HepG2 (cell line): ENCODE measurements around the gene TIA1. TPM values are rescaled to one million over a fixed set of nuclear protein-coding genes. Genes with fewer than 3 reads are reported as not detected.
A peak's percentile ranks its signal among the peaks of the same experiment; 100 is the strongest.

Experiments
- ATAC-seq: fragments of 200-7000 bp; cut with Tn5 transposase; 3 replicates; pipeline ENCODE4 v1.9.1; 2020; ENCODE audit warnings: mild to moderate bottlenecking, moderate library complexity
- BruUV-seq: library from RNA; stranded (reverse); fragments of 400-500 nt; replicated peaks from 2 replicates; lab custom pipeline; 2021; lab: Mats Ljungman, UMichigan
- CTCF ChIA-PET: fragments of 300-600 bp; formaldehyde crosslinking; extraction: SDS; loops from one replicate; lab custom pipeline; 2021; ENCODE audit warnings: low total read pairs, inconsistent platforms, low intra/inter-chr PET ratio; lab: Yijun Ruan, JAX
- POLR2A ChIA-PET: fragments of 350-600 bp; sonication (Branson Sonifier 250); formaldehyde crosslinking; loops from one replicate; lab custom pipeline; 2020; ENCODE audit warnings: antibody characterized with exemption, inconsistent platforms; lab: Yijun Ruan, JAX
- DNase-seq: peaks from one replicate; pipeline ENCODE4 v3.0.0-alpha.2; 2015; ENCODE audit warnings: low spot score
- FAIRE-seq: peaks from 3 replicates; lab custom pipeline; 2011; peaks lifted over from hg19 to GRCh38; lab: Jason Lieb, UNC
- H2AFZ ChIP-seq: one replicate; pipeline ENCODE4 v1.6.1; 2011; ENCODE audit warnings: low read length, inconsistent platforms
- H3K27ac ChIP-seq: fragments of 300-600 bp; 3 replicates; pipeline ENCODE4 v1.8.0; 2011; ENCODE audit warnings: mixed run types, mild to moderate bottlenecking, mixed read lengths, low read length, inconsistent platforms; ENCODE audit not compliant: insufficient read depth; ENCODE audit errors: extremely low read length
- H3K27me3 ChIP-seq, 2 experiments: fragments of 200-600 bp in 1 of 2; 2 replicates in 1 of 2; 3 replicates in 1 of 2; pipeline versions ENCODE4 v1.6.0 to v1.8.0; 2011; ENCODE audit warnings: low read length in 2 of 2, mild to moderate bottlenecking in 2 of 2, moderate library complexity in 2 of 2, inconsistent platforms in 1 of 2; ENCODE audit not compliant: insufficient read depth in 2 of 2, control insufficient read depth in 1 of 2
- H3K36me3 ChIP-seq, 2 experiments: fragments of 200-600 bp in 1 of 2; replicated peaks in 1 of 2; 2 replicates in 1 of 2; 3 replicates in 1 of 2; pipeline versions ENCODE4 v1.5.1 to v1.8.0; 2011; ENCODE audit warnings: low read length in 2 of 2, inconsistent platforms in 1 of 2; ENCODE audit not compliant: insufficient read depth in 2 of 2, control insufficient read depth in 1 of 2
- H3K4me1 ChIP-seq: 2 replicates; pipeline ENCODE4 v1.5.1; 2012; ENCODE audit warnings: low read length, inconsistent platforms; ENCODE audit not compliant: insufficient read depth
- H3K4me2 ChIP-seq: 2 replicates; pipeline ENCODE4 v1.6.0; 2011; ENCODE audit warnings: low read depth, low read length, inconsistent platforms
- H3K4me3 ChIP-seq, 3 experiments: fragments of 200-600 bp in 1 of 3; sonication (generic), shearing (Covaris generic) in 1 of 3; replicated peaks in 1 of 3; 2 replicates each; pipeline ENCODE4 v1.5.1; 2011 to 2016; ENCODE audit warnings: low read length in 3 of 3, inconsistent platforms in 2 of 3, low read depth in 2 of 3, mild to moderate bottlenecking in 2 of 3, control low read depth in 1 of 3, mixed read lengths in 1 of 3; ENCODE audit not compliant: insufficient read depth in 1 of 3
- H3K79me2 ChIP-seq: one replicate; pipeline ENCODE4 v1.6.1; 2011; ENCODE audit warnings: low read length, inconsistent platforms; ENCODE audit not compliant: insufficient read depth
- H3K9ac ChIP-seq: 2 replicates; pipeline ENCODE4 v1.6.0; 2011; ENCODE audit warnings: mild to moderate bottlenecking, low read depth, low read length, inconsistent platforms; ENCODE audit not compliant: insufficient read depth
- H3K9me3 ChIP-seq: 2 replicates; pipeline ENCODE4 v1.5.1; 2012; ENCODE audit warnings: mild to moderate bottlenecking, low read length
- H4K20me1 ChIP-seq: 2 replicates; pipeline ENCODE4 v1.6.0; 2011; ENCODE audit warnings: inconsistent platforms, mild to moderate bottlenecking, low read length, moderate library complexity; ENCODE audit not compliant: insufficient read depth
- BORCS8-MEF2B ChIP-seq: sonication (generic); formaldehyde crosslinking; IDR thresholded peaks from 2 replicates; pipeline ENCODE4 v1.8.0; 2022; ENCODE audit warnings: mild to moderate bottlenecking, missing genetic modification reagents
- HDAC2 ChIP-seq: sonication (generic); formaldehyde crosslinking; IDR thresholded peaks from 2 replicates; pipeline ENCODE4 v1.4.0; 2020; ENCODE audit warnings: missing genetic modification reagents
- HMG20A ChIP-seq: IDR thresholded peaks from 2 replicates; pipeline ENCODE4 v1.6.1; 2016; ENCODE audit warnings: borderline replicate concordance
- HOXA7 ChIP-seq: sonication (generic); formaldehyde crosslinking; IDR thresholded peaks from 2 replicates; pipeline ENCODE4 v1.8.1; 2022; ENCODE audit warnings: mild to moderate bottlenecking, missing genetic modification reagents, moderate library complexity
- MBNL3 ChIP-seq: fragments of 250-450 bp; sonication (Bioruptor Pico); conservative IDR thresholded peaks from 2 replicates; pipeline ENCODE4 v1.8.0; 2022; ENCODE audit warnings: mild to moderate bottlenecking, inconsistent platforms
- MYNN ChIP-seq: sonication (generic); formaldehyde crosslinking; IDR thresholded peaks from 2 replicates; pipeline ENCODE4 v1.4.0; 2020; ENCODE audit warnings: mild to moderate bottlenecking, low read depth, missing genetic modification reagents
- POGZ ChIP-seq: sonication (generic); formaldehyde crosslinking; IDR thresholded peaks from 2 replicates; pipeline ENCODE4 v1.4.0; 2020; ENCODE audit warnings: mild to moderate bottlenecking, missing genetic modification reagents
- REXO4 ChIP-seq: sonication (generic); formaldehyde crosslinking; IDR thresholded peaks from 2 replicates; pipeline ENCODE4 v1.8.0; 2022; ENCODE audit warnings: missing genetic modification reagents, mild to moderate bottlenecking, borderline replicate concordance
- SYNCRIP ChIP-seq: fragments of 200-400 bp; formaldehyde crosslinking; IDR thresholded peaks from 2 replicates; pipeline ENCODE4 v1.6.1; 2018; ENCODE audit warnings: mild to moderate bottlenecking, low read depth, low read length; ENCODE audit not compliant: insufficient read depth
- U2AF2 ChIP-seq: fragments of 200-400 bp; formaldehyde crosslinking; IDR thresholded peaks from 2 replicates; pipeline ENCODE4 v1.6.1; 2017; ENCODE audit warnings: low read depth, mild to moderate bottlenecking, low read length
- ZBTB7B ChIP-seq: sonication (generic); formaldehyde crosslinking; IDR thresholded peaks from 2 replicates; pipeline ENCODE4 v1.4.0; 2020; ENCODE audit warnings: missing genetic modification reagents
- ZFX ChIP-seq: sonication (generic); formaldehyde crosslinking; IDR thresholded peaks from 2 replicates; pipeline ENCODE4 v1.4.0; 2020; ENCODE audit warnings: mild to moderate bottlenecking, low read depth, missing genetic modification reagents, moderate library complexity
- ZKSCAN5 ChIP-seq: sonication (generic); formaldehyde crosslinking; IDR thresholded peaks from 2 replicates; pipeline ENCODE4 v1.5.1; 2020; ENCODE audit warnings: mild to moderate bottlenecking, missing genetic modification reagents
- ZMYM3 ChIP-seq: sonication (generic); formaldehyde crosslinking; IDR thresholded peaks from 2 replicates; pipeline ENCODE4 v1.5.1; 2020; ENCODE audit warnings: mild to moderate bottlenecking, missing genetic modification reagents
- ZNF333 ChIP-seq: sonication (generic); formaldehyde crosslinking; IDR thresholded peaks from 2 replicates; pipeline ENCODE4 v1.4.0; 2020; ENCODE audit warnings: mild to moderate bottlenecking, missing genetic modification reagents, borderline replicate concordance
- ZNF451 ChIP-seq: sonication (generic); formaldehyde crosslinking; IDR thresholded peaks from 2 replicates; pipeline ENCODE4 v1.5.0; 2020; ENCODE audit warnings: mild to moderate bottlenecking, missing genetic modification reagents
- ZNF530 ChIP-seq: sonication (generic); formaldehyde crosslinking; IDR thresholded peaks from 2 replicates; pipeline ENCODE4 v1.5.0; 2020; ENCODE audit warnings: low read depth, mild to moderate bottlenecking, missing genetic modification reagents
- ZNF660 ChIP-seq: sonication (generic); formaldehyde crosslinking; IDR thresholded peaks from 2 replicates; pipeline ENCODE4 v1.5.1; 2020; ENCODE audit warnings: mild to moderate bottlenecking, low read depth, missing genetic modification reagents, borderline replicate concordance
- ZNF703 ChIP-seq: sonication (generic); formaldehyde crosslinking; IDR thresholded peaks from 2 replicates; pipeline ENCODE4 v1.5.1; 2020; ENCODE audit warnings: missing genetic modification reagents, mild to moderate bottlenecking, moderate library complexity, borderline replicate concordance
- ZNF749 ChIP-seq: sonication (generic); formaldehyde crosslinking; IDR thresholded peaks from 2 replicates; pipeline ENCODE4 v1.8.0; 2022; ENCODE audit warnings: mild to moderate bottlenecking, missing genetic modification reagents, moderate library complexity, borderline replicate concordance
- ZNF883 ChIP-seq: sonication (generic); formaldehyde crosslinking; IDR thresholded peaks from 2 replicates; pipeline ENCODE4 v1.5.1; 2020; ENCODE audit warnings: mild to moderate bottlenecking, missing genetic modification reagents; ENCODE audit errors: not compliant biosample characterization
- WGBS: methylation state at CpG from one replicate; pipeline ENCODE4 v1.1.6; 2017; ENCODE audit warnings: low lambda C conversion rate; 5-methylcytosine and 5-hydroxymethylcytosine counted together
- in situ Hi-C: cut with HindIII; loops from 2 replicates; pipeline ENCODE4 v1.10.0; 2017; ENCODE audit warnings: low pct_unique_long_range_greater_than_20kb; ENCODE audit not compliant: extremely low pct_ligation_motif_present
- intact Hi-C: fragments of 100-400 bp; cut with micrococcal nuclease; formaldehyde crosslinking; loops from one replicate; pipeline ENCODE4 v1.10.0; 2022; ENCODE audit not compliant: unreplicated experiment
- polyA plus RNA-seq, 8 experiments: library from polyadenylated mRNA; depleted of rRNA in 3 of 8; stranded (reverse) in 7 of 8; unstranded in 1 of 8; fragments of >200 nt; fragmentation: Illumina TruSeq in 4 of 8; extraction: Trizol in 4 of 8; gene quantifications; 2 replicates each; pipeline versions ENCODE4 v1.2.1 to v1.2.3, GENCODE V29; 2011 to 2016; ENCODE audit warnings: low read depth in 4 of 8, missing spikeins in 1 of 8, mixed read lengths in 1 of 8; ENCODE audit not compliant: insufficient read depth in 1 of 8
- total RNA-seq, 5 experiments: library from RNA; depleted of rRNA; stranded (reverse); fragments of >200 nt; fragmentation: Illumina TruSeq; extraction: Trizol; gene quantifications; 2 replicates each; pipeline ENCODE4 v1.2.3, GENCODE V29; 2016; ENCODE audit warnings: low read depth in 1 of 5
- TF ChIP-seq, protein P1 (sequence below): IDR thresholded peaks from 2 replicates; pipeline ENCODE4 v1.6.1; 2016; ENCODE audit warnings: low read depth, borderline replicate concordance
- TF ChIP-seq, protein P2 (sequence below): sonication (generic); formaldehyde crosslinking; IDR thresholded peaks from 2 replicates; pipeline ENCODE4 v1.4.0; 2020; ENCODE audit warnings: mild to moderate bottlenecking, missing genetic modification reagents

The TIA1 gene
- total and polyA plus RNA-seq, 2 of the 13 experiments (the other 11 are each of a cell fraction or from before 2014, with no cell fraction given), result 209 to 319 TPM

DNA sequence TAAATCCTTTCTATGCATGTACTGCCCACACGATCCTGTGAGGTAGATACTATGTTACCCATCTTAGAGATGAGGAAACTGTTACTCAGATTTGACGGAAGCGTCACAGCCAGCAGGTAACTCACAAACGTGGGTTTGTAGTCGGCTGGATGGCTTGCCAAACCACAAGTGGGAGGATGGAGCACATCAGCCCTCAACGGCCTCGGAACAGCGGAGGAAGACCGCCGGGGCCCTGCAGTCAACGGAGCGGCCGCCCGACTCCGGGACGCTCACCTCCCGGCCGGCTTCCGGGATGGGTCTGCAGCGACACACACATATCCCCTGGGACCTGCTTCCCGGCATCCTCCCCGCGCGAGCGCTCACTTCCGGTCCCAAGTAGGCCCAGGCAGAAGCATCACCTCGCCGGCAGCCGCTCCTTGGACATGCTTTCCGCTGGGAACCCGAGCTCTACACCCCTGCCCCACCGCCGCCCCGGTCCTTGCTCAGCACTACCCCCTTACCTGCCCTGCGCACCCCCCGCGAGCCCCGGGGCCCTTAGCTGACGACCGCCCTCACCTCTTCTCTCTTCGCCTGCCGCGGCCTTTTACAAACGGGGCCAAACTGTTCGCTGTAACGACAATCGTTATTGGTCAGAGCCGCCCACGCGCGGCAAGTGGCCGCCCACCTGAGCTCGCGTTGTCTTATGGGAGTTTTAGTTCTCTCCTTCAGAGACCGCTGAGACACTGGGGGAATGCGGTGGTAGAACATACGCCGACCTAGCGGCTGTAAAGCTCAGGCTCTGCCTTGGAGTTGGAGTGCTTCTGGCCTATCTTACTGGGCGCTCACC lies 57.8 kb downstream of the TIA1 start, which contains the start of gene C2orf42:
Gene C2orf42 (minus strand): TSS at position 602 of the 826 bp plus-strand sequence. CDS start 9,034 bp downstream, outside the sequence.
- FAIRE-seq (peak; percentile 91), DNase-seq (peak; percentile 98), ATAC-seq (peak; percentile 96)
- TSS peak; percentile 96 for BruUV-seq
- no peaks in the 10 kb centered on the region for H3K79me2 ChIP-seq
- POLR2A ChIA-PET, result interaction anchor here (0.6 to 3.4 kb wide), 40 partner anchors 9 to 753 kb away, joined by 3 to 49 read pairs (median 4); partner anchors contain the start of genes ANXA4, MXD1, NFU1 and PCBP1
- no peaks in the 10 kb centered on the region for H3K9me3 ChIP-seq
- peak within 1 kb of the TSS; percentile 83 for H3K27ac ChIP-seq
- CTCF ChIA-PET, result no interaction called here
- H3K4me2 ChIP-seq, result peak within 1 kb of the TSS; percentile 67
- in situ Hi-C loops (no loop called here), intact Hi-C loops (loop anchor here (2.0 to 5.0 kb wide), 3 partner anchors 48 to 273 kb away; partner anchors contain the start of genes MXD1 and TIA1)
- H3K9ac ChIP-seq, result peak within 1 kb of the TSS; percentile 76
- no peaks in the 10 kb centered on the region for H4K20me1 ChIP-seq
- peak within 1 kb of the TSS; percentile 69 to 88 (median 86) for H3K4me3 ChIP-seq
- H3K4me1 ChIP-seq, result peaks cover 36% of the 10 kb centered on the region
- no peaks in the 10 kb centered on the region for H3K36me3 ChIP-seq
- peak within 1 kb of the TSS; percentile 35 for H2AFZ ChIP-seq
- H3K27me3 ChIP-seq, result no peaks in the 10 kb centered on the region; a peak in 1 of 5 replicates
- 2% methylated on average over 44 of the region's 60 CpGs for WGBS
- no peak for TF ChIP-seq HOXA7
- TF ChIP-seq BORCS8-MEF2B (CRISPR knock-in tag), result peak; percentile 88
- TF ChIP-seq HDAC2, result peak; percentile 79
- TF ChIP-seq ZMYM3 (CRISPR knock-in tag), result no peak; the same call in 1 of the 2 replicates
- no peak for TF ChIP-seq REXO4 (CRISPR knock-in tag)
- peak; percentile 100 for TF ChIP-seq ZFX
- peak; percentile 67 for TF ChIP-seq ZBTB7B
- TF ChIP-seq, protein P1, sequence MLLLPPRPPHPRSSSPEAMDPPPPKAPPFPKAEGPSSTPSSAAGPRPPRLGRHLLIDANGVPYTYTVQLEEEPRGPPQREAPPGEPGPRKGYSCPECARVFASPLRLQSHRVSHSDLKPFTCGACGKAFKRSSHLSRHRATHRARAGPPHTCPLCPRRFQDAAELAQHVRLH (CRISPR knock-in tag), result peak; percentile 66; the same call in 1 of the 2 replicates
- peak; percentile 72; the same call in 1 of the 2 replicates for TF ChIP-seq ZKSCAN5 (CRISPR knock-in tag)
- no peak for TF ChIP-seq ZNF749 (CRISPR knock-in tag)
- TF ChIP-seq HMG20A (CRISPR knock-in tag), result peak; percentile 38; the same call in 1 of the 2 replicates
- no peak for TF ChIP-seq ZNF703 (CRISPR knock-in tag)
- no peak for TF ChIP-seq U2AF2
- no peak for TF ChIP-seq SYNCRIP
- no peak for TF ChIP-seq ZNF530 (CRISPR knock-in tag)
- TF ChIP-seq ZNF333 (CRISPR knock-in tag), result peak; percentile 91; the same call in 1 of the 2 replicates
- TF ChIP-seq ZNF883 (CRISPR knock-in tag), result peak; percentile 88
- TF ChIP-seq MYNN, result peak; percentile 88; the same call in 1 of the 2 replicates
- 0 out of 2 replicates have a peak, but pooled peaks have one; percentile 68 for TF ChIP-seq ZNF660 (CRISPR knock-in tag)
- TF ChIP-seq ZNF451 (CRISPR knock-in tag), result peak; percentile 61
- TF ChIP-seq, protein P2, sequence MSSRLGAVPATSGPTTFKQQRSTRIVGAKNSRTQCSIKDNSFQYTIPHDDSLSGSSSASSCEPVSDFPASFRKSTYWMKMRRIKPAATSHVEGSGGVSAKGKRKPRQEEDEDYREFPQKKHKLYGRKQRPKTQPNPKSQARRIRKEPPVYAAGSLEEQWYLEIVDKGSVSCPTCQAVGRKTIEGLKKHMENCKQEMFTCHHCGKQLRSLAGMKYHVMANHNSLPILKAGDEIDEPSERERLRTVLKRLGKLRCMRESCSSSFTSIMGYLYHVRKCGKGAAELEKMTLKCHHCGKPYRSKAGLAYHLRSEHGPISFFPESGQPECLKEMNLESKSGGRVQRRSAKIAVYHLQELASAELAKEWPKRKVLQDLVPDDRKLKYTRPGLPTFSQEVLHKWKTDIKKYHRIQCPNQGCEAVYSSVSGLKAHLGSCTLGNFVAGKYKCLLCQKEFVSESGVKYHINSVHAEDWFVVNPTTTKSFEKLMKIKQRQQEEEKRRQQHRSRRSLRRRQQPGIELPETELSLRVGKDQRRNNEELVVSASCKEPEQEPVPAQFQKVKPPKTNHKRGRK (CRISPR knock-in tag), result 0 out of 2 replicates have a peak, but pooled peaks have one; percentile 64
- TF ChIP-seq MBNL3, result no peak
- TF ChIP-seq POGZ (CRISPR knock-in tag), result peak; percentile 78
